ENCODE measurements around the gene TTC27.
A peak's percentile ranks its signal among the peaks of the same experiment; 100 is the strongest.
"Not testable (repeated sequence)": the region's sequence is repeated elsewhere in the genome, so short reads cannot be mapped to it uniquely, and the experiment has no call there.

The TTC27 gene

DNA sequence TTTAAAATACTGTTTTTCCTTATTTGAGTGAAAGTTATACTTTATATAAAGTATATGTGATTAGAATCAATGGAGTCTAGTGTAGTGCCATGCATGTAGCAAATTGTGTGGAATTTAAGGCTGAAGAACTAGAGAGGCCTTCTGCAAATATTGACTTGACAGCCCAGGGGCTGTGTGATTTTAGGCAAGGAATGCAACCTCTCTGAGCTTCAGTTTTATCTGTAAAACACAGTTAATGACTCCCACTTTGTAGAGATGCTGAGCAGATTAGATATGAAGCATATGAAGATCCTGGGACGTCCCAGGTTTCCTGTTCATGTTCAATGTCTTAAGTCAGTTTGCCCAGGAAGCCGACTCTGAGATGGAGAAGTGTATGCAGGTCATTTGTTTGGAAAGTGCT is 235.5 kb downstream of the TTC27 start:
- TF ChIP-seq, protein P1, sequence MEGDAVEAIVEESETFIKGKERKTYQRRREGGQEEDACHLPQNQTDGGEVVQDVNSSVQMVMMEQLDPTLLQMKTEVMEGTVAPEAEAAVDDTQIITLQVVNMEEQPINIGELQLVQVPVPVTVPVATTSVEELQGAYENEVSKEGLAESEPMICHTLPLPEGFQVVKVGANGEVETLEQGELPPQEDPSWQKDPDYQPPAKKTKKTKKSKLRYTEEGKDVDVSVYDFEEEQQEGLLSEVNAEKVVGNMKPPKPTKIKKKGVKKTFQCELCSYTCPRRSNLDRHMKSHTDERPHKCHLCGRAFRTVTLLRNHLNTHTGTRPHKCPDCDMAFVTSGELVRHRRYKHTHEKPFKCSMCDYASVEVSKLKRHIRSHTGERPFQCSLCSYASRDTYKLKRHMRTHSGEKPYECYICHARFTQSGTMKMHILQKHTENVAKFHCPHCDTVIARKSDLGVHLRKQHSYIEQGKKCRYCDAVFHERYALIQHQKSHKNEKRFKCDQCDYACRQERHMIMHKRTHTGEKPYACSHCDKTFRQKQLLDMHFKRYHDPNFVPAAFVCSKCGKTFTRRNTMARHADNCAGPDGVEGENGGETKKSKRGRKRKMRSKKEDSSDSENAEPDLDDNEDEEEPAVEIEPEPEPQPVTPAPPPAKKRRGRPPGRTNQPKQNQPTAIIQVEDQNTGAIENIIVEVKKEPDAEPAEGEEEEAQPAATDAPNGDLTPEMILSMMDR (IDR thresholded peaks at IDR 0.05): no peak
- no peaks in the 10 kb centered on the region for H3K27me3 ChIP-seq

DNA sequence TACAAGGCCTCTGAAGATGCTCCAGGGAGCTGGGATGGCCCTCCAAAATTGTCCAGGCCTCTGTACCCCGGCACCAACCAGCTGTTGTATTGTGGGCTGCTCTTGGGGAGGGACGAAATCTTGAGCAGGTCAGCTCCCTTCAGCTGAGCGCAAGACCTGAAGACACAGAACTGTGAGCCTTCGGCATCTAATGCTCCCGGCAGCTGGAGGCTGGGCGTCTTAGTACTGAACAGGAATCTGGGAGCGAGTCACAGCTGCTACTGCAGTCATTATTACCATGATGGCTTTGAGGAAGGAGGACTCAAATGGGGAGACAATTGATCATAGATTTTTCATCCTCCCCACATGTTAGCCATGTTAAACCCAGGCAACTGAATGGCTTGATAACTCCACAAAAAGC is 236.0 kb downstream of the TTC27 start:
- Histone ChIP-seq H3K36me3 (no peaks in the 10 kb centered on the region), H3K27ac (peak overlapping the region; percentile 38 to 51), H3K4me1 (peaks cover 0 to 25% (median 16%) of the 10 kb centered on the region in 4 donors), H3K4me3 (no peak overlapping the region), H3K9me3 (no peaks in the 10 kb centered on the region), H3K27me3 (no peaks in the 10 kb centered on the region)
- no peak for DNase-seq
- TF ChIP-seq, protein P1 (IDR thresholded peaks at IDR 0.05): no peak
- intact Hi-C loops (cut with DNase I; ENCODE audit: low total_unique reads): no loop called here

More for the DNA sequence above, 235.5 kb downstream of the TTC27 start:
- Histone ChIP-seq H3K36me3 (no peaks in the 10 kb centered on the region), H3K4me1 (peaks cover 0 to 25% (median 16%) of the 10 kb centered on the region in 4 donors), H3K9me3 (no peaks in the 10 kb centered on the region), H3K4me3 (no peak overlapping the region), H3K27ac (no peak overlapping the region)
- DNase-seq: no peak
- intact Hi-C loops (cut with DNase I; ENCODE audit: low total_unique reads): no loop called here

DNA sequence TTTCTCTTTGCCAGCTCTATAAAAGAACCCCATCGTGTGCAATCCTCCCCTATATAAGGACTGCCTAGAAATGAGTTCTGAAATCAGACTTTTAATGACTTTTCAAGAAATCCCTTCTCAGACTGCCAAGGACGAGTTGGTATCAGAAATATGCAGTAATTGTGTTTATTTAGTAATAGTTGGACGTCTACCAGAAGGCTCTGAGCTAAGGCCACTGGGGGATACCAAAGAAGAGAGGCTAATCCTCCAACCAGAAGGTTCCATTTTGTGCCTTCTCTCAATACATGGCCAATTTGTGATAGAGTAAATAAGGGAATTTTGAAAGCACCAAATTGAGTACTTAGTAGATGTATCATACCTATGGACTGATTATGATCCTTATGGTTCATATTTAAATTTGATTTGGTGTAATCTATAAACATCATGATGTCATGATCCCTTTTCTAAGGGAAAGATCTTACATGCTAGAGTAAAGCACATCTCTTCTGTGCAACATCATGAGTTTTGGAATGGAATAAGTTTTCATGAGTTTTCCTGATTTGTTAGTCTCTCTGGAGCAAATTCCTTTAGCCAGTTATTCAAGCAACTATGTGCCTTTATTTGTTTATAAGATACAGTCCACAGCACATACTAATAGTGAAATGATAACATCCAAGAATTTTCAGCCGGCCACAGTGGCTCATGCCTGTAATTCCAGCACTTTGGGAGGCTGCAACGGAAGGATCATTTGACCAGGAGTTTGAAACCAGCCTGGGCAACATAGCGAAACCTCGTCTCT is 236.7 kb downstream of the TTC27 start:
- DNase-seq: no peak
- peaks cover 0 to 25% (median 16%) of the 10 kb centered on the region in 4 donors for H3K4me1 ChIP-seq
- H3K27me3 ChIP-seq: no peaks in the 10 kb centered on the region
- peak overlapping the region; percentile 38 to 51 for H3K27ac ChIP-seq
- H3K9me3 ChIP-seq: no peaks in the 10 kb centered on the region
- intact Hi-C loops (cut with DNase I; ENCODE audit: low total_unique reads): no loop called here
- H3K36me3 ChIP-seq: no peaks in the 10 kb centered on the region
- TF ChIP-seq, protein P1 (IDR thresholded peaks at IDR 0.05): no peak
- no peak overlapping the region for H3K4me3 ChIP-seq

DNA sequence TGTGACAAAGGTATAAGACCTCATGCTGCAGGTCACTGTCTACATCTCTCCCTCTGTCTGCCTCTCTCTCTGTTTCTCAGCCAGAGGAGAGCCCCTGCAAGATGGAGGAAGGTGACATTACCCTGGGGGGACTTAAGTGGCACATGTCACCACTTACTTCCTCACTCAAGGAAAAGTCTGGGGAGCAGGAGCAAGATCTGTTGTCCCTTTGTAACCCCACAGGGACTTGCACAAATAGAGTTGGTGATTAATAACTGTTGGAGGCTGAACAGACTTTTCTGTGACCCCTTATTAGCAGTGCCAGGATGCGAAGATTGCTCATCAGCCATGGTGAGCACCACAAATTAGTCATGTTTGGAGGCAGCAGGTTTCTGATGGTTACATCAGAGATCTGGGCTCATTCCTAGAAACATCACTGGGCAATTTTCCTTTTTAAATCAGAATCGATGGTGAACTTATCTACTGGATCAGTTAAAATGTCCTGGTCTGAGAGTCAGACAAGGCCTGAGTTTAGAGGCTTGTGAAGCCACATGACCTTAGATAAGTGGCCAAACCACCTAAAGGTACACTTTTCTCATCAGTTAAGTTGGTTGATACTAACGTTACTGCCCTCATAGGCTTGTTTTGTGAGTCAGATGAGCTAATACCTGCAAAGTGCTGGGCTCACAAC is 237.7 kb downstream of the TTC27 start:
- no peak for DNase-seq
- TF ChIP-seq, protein P1 (IDR thresholded peaks at IDR 0.05): no peak
- Histone ChIP-seq H3K27ac (peak overlapping the region in 1 of 2 donors; percentile 51), H3K4me3 (no peak overlapping the region), H3K9me3 (no peaks in the 10 kb centered on the region), H3K4me1 (peaks cover 0 to 25% (median 16%) of the 10 kb centered on the region in 4 donors), H3K27me3 (no peaks in the 10 kb centered on the region), H3K36me3 (no peaks in the 10 kb centered on the region)
- intact Hi-C loops (cut with DNase I; ENCODE audit: low total_unique reads): no loop called here

DNA sequence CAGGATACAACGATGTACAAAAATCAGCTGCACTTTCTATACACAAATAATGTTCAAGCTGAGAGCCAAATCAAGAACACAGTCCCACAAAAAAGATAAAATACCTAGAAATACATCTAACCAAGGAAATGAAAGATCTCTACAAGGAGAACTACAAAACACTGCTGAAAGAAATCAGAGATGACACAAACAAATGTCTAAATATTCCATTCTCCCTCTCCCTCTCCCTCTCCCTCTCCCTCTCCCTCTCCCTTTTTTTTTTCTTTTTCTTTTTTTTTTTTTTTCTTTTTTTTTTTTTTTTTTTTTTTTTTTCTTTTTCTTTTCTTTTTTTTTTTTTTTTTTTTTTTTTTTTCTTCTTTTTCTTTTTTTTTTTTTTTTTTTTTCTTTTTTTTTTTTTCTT is 238.6 kb downstream of the TTC27 start:
- intact Hi-C loops (cut with DNase I; ENCODE audit: low total_unique reads); H3K27me3 ChIP-seq; DNase-seq; H3K9me3 ChIP-seq; H3K27ac ChIP-seq; H3K4me3 ChIP-seq; H3K36me3 ChIP-seq: not testable (repeated sequence)
- H3K4me1 ChIP-seq: peaks cover 0 to 25% (median 16%) of the 10 kb centered on the region in 4 donors

All from tibial artery (tissue), 4 donors.